IMR-90 (cell line): ENCODE data around the gene IRAG1. TPM values are rescaled to one million over a fixed set of nuclear protein-coding genes. Genes with fewer than 3 reads are reported as not detected.
A peak's percentile ranks its signal among the peaks of the same experiment; 100 is the strongest.

Experiments used
- ATAC-seq: fragments of 200-7000 bp; cut with Tn5 transposase; 2 replicates; pipeline ENCODE4 v1.9.1; 2020; ENCODE audit warnings: low read depth, mild to moderate bottlenecking, moderate library complexity
- BruUV-seq: library from RNA; stranded (reverse); fragments of 400-500 nt; replicated peaks from 2 replicates; lab custom pipeline; 2021; lab: Mats Ljungman, UMichigan
- CTCF ChIA-PET: fragments of 300-600 bp; formaldehyde crosslinking; extraction: SDS; loops from one replicate; lab custom pipeline; 2021; ENCODE audit warnings: antibody characterized with exemption; lab: Yijun Ruan, JAX
- POLR2A ChIA-PET: fragments of 300-600 bp; sonication (Branson Sonifier 250); formaldehyde crosslinking; loops from one replicate; lab custom pipeline; 2022; ENCODE audit warnings: antibody characterized with exemption; ENCODE audit not compliant: unreplicated experiment; lab: Charles Lee
- DNase-seq: peaks from one replicate; pipeline ENCODE4 v3.0.0; 2013
- H2AFZ ChIP-seq: replicated peaks from 2 replicates; pipeline ENCODE3; 2013; ENCODE audit warnings: low read length, mild to moderate bottlenecking; ENCODE audit not compliant: poor library complexity
- H2AK5ac ChIP-seq: 2 replicates; pipeline ENCODE4 v1.6.1; 2013; ENCODE audit warnings: low read depth, low read length, inconsistent platforms
- H2AK9ac ChIP-seq: replicated peaks from 2 replicates; pipeline ENCODE3; 2013; ENCODE audit warnings: mild to moderate bottlenecking, low read depth, low read length, moderate library complexity; ENCODE audit not compliant: poor library complexity
- H2BK120ac ChIP-seq: 2 replicates; pipeline ENCODE4 v1.6.1; 2013; ENCODE audit warnings: low read depth, low read length, inconsistent platforms
- H2BK15ac ChIP-seq: 3 replicates; pipeline ENCODE4 v1.6.1; 2013; ENCODE audit warnings: low read depth, low read length, inconsistent platforms
- H2BK20ac ChIP-seq: 2 replicates; pipeline ENCODE4 v1.6.1; 2013; ENCODE audit warnings: low read depth, mild to moderate bottlenecking, inconsistent platforms, low read length, moderate library complexity
- H2BK5ac ChIP-seq: 2 replicates; pipeline ENCODE4 v1.6.1; 2013; ENCODE audit warnings: mild to moderate bottlenecking, low read depth, low read length, inconsistent platforms; ENCODE audit not compliant: poor library complexity, severe bottlenecking
- H3K14ac ChIP-seq: replicated peaks from 2 replicates; pipeline ENCODE4 v1.6.1; 2013; ENCODE audit warnings: low read depth, low read length, inconsistent platforms
- H3K18ac ChIP-seq: 2 replicates; pipeline ENCODE4 v1.6.1; 2013; ENCODE audit warnings: low read depth, low read length, control low read depth
- H3K23ac ChIP-seq: 2 replicates; pipeline ENCODE4 v1.6.1; 2013; ENCODE audit warnings: low read depth, low read length, inconsistent platforms
- H3K27ac ChIP-seq: 2 replicates; pipeline ENCODE4 v1.5.1; 2013; ENCODE audit warnings: mild to moderate bottlenecking, control low read depth, low read length; ENCODE audit not compliant: insufficient read depth
- H3K27me3 ChIP-seq: 2 replicates; pipeline ENCODE4 v1.6.1; 2013; ENCODE audit warnings: low read length; ENCODE audit not compliant: control insufficient read depth, insufficient read depth
- H3K36me3 ChIP-seq: 2 replicates; pipeline ENCODE4 v1.6.1; 2013; ENCODE audit warnings: low read length, mixed read lengths; ENCODE audit not compliant: control insufficient read depth, insufficient read depth
- H3K4ac ChIP-seq: 2 replicates; pipeline ENCODE4 v1.6.1; 2013; ENCODE audit warnings: low read depth, low read length, inconsistent platforms
- H3K4me1 ChIP-seq: 2 replicates; pipeline ENCODE4 v1.6.1; 2013; ENCODE audit warnings: low read length, mixed read lengths; ENCODE audit not compliant: control insufficient read depth, insufficient read depth
- H3K4me2 ChIP-seq: 2 replicates; pipeline ENCODE4 v1.6.1; 2013; ENCODE audit warnings: low read depth, mild to moderate bottlenecking, control low read depth, low read length, moderate library complexity
- H3K4me3 ChIP-seq: 2 replicates; pipeline ENCODE4 v1.5.1; 2013; ENCODE audit warnings: low read depth, mild to moderate bottlenecking, control low read depth, low read length, moderate library complexity; ENCODE audit not compliant: insufficient read depth
- H3K56ac ChIP-seq: 2 replicates; pipeline ENCODE4 v1.6.1; 2013; ENCODE audit warnings: low read length, inconsistent platforms; ENCODE audit not compliant: insufficient read depth; ENCODE audit errors: extremely low read depth
- H3K79me1 ChIP-seq, 2 experiments: 2 replicates each; pipeline ENCODE4 v1.6.1; 2013; ENCODE audit warnings: low read length in 2 of 2, inconsistent platforms in 1 of 2, low read depth in 1 of 2
- H3K9ac ChIP-seq: 2 replicates; pipeline ENCODE4 v1.6.1; 2013; ENCODE audit warnings: low read depth, low read length, control low read depth
- H3K9me1 ChIP-seq: 2 replicates; pipeline ENCODE4 v1.6.1; 2013; ENCODE audit warnings: low read length, inconsistent platforms; ENCODE audit not compliant: insufficient read depth
- H3K9me3 ChIP-seq: 2 replicates; pipeline ENCODE4 v1.6.1; 2013; ENCODE audit warnings: low read length; ENCODE audit not compliant: control insufficient read depth, insufficient read depth
- H4K20me1 ChIP-seq: 2 replicates; pipeline ENCODE4 v1.6.1; 2013; ENCODE audit warnings: low read length, inconsistent platforms; ENCODE audit not compliant: insufficient read depth
- H4K5ac ChIP-seq: 2 replicates; pipeline ENCODE4 v1.6.1; 2013; ENCODE audit warnings: mild to moderate bottlenecking, low read depth, low read length, control low read depth
- H4K8ac ChIP-seq, 2 experiments: 2 replicates each; pipeline ENCODE4 v1.6.1; 2013; ENCODE audit warnings: low read depth in 2 of 2, low read length in 2 of 2, control low read depth in 1 of 2, inconsistent platforms in 1 of 2
- H4K91ac ChIP-seq: 2 replicates; pipeline ENCODE4 v1.6.1; 2013; ENCODE audit warnings: low read depth, low read length, inconsistent platforms; ENCODE audit not compliant: insufficient read depth
- BHLHE40 ChIP-seq: fragments of 150-350 bp; IDR thresholded peaks from 2 replicates; pipeline ENCODE4 v1.6.1; 2016; ENCODE audit warnings: mild to moderate bottlenecking, low read depth, low read length
- CEBPB ChIP-seq: IDR thresholded peaks from 2 replicates; pipeline ENCODE4 v1.6.1; 2012; ENCODE audit warnings: low read depth, low read length, improper control_type of control experiment
- CHD1 ChIP-seq: IDR thresholded peaks from 2 replicates; pipeline ENCODE4 v1.6.1; 2012; ENCODE audit warnings: low read depth, low read length, improper control_type of control experiment
- FOS ChIP-seq: fragments of 150-350 bp; IDR thresholded peaks from 2 replicates; pipeline ENCODE4 v1.6.1; 2016; ENCODE audit warnings: low read depth, low read length
- MAFK ChIP-seq: IDR thresholded peaks from 2 replicates; pipeline ENCODE4 v1.6.1; 2012; ENCODE audit warnings: low read depth, low read length, improper control_type of control experiment
- MXI1 ChIP-seq: IDR thresholded peaks from 2 replicates; pipeline ENCODE4 v1.6.1; 2012; ENCODE audit warnings: low read depth, mild to moderate bottlenecking, low read length, moderate library complexity, borderline replicate concordance
- NFE2L2 ChIP-seq: fragments of 150-350 bp; IDR thresholded peaks from 2 replicates; pipeline ENCODE4 v1.6.1; 2016; ENCODE audit warnings: low read depth, mild to moderate bottlenecking, low read length
- POLR2A ChIP-seq: IDR thresholded peaks from 2 replicates; pipeline ENCODE4 v1.6.1; 2012; ENCODE audit warnings: mild to moderate bottlenecking, low read depth, low read length
- RCOR1 ChIP-seq: IDR thresholded peaks from 2 replicates; pipeline ENCODE4 v1.6.1; 2012; ENCODE audit warnings: mild to moderate bottlenecking, low read length, improper control_type of control experiment; ENCODE audit not compliant: insufficient replicate concordance
- RFX5 ChIP-seq: IDR thresholded peaks from 2 replicates; pipeline ENCODE4 v1.8.0; 2012; ENCODE audit warnings: low read depth, mild to moderate bottlenecking, low read length, moderate library complexity
- SMC3 ChIP-seq: fragments of 150-350 bp; IDR thresholded peaks from 2 replicates; pipeline ENCODE4 v1.6.1; 2016; ENCODE audit warnings: low read depth, mild to moderate bottlenecking, antibody characterized with exemption, low read length, moderate library complexity
- USF2 ChIP-seq: fragments of 150-350 bp; IDR thresholded peaks from 2 replicates; pipeline ENCODE4 v1.6.1; 2017; ENCODE audit warnings: mild to moderate bottlenecking, antibody characterized with exemption, low read length, low read depth
- WGBS, 2 experiments: methylation state at CpG; one replicate each; pipeline versions ENCODE4 v1.1.5 to v1.1.7; 2013; ENCODE audit warnings: missing lambda C conversion rate in 2 of 2; ENCODE audit not compliant: insufficient read length in 1 of 2; ENCODE audit errors: extremely low coverage in 2 of 2; 5-methylcytosine and 5-hydroxymethylcytosine counted together
- dilution Hi-C: fragments of 300-500 bp; cut with HindIII; formaldehyde crosslinking; loops from one replicate; pipeline ENCODE4 v1.14.3; 2018; ENCODE audit warnings: low sequenced_read_pairs; ENCODE audit not compliant: unreplicated experiment
- in situ Hi-C: fragments of 300-500 bp; cut with MboI; formaldehyde crosslinking; loops from 3 replicates; pipeline ENCODE4 v1.14.3; 2019; ENCODE audit warnings: low sequenced_read_pairs, inconsistent platforms, mixed read lengths
- intact Hi-C: fragments of 100-400 bp; cut with micrococcal nuclease; formaldehyde crosslinking; loops from 2 replicates; pipeline ENCODE4 v1.10.0; 2022
- polyA plus RNA-seq, 3 experiments: library from polyadenylated mRNA; depleted of rRNA; stranded (reverse); fragments of >200 nt; gene quantifications; 2 replicates each; pipeline ENCODE4 v1.2.3, GENCODE V29; 2012; ENCODE audit warnings: low replicate concordance in 1 of 3
- total RNA-seq: library from RNA; depleted of rRNA; stranded (reverse); fragments of >200 nt; gene quantifications from 2 replicates; pipeline ENCODE4 v1.2.3, GENCODE V29; 2012
- TF ChIP-seq, protein P1 (sequence below): fragments of 150-350 bp; IDR thresholded peaks from 2 replicates; pipeline ENCODE4 v1.6.1; 2016; ENCODE audit warnings: low read depth, mild to moderate bottlenecking, low read length, moderate library complexity, borderline replicate concordance
- TF ChIP-seq, protein P2 (sequence below): conservative IDR thresholded peaks from 2 replicates; pipeline ENCODE4 v1.5.1; 2012; ENCODE audit warnings: mild to moderate bottlenecking, low read depth, low read length, improper control_type of control experiment

Gene IRAG1
- total and polyA plus RNA-seq, 2 of the 4 experiments (the other 2 are of a cell fraction): 19.4 to 25.8 TPM

GRCh38 chr11:10709299-10710086, 15.9 kb upstream of the IRAG1 start:
- CTCF ChIA-PET: interaction anchor here (0.9 to 1.4 kb wide), 2 partner anchors 13 to 18 kb away, joined by 3 to 4 read pairs; no protein-coding TSS in a partner anchor
- Histone ChIP-seq H3K4me2 (peak overlapping the region; percentile 11; the same call in 1 of the 2 replicates), H2AFZ (no peak overlapping the region), H2BK15ac (peak overlapping the region; percentile 81; the same call in 1 of the 3 replicates), H3K79me1 (no peaks in the 10 kb centered on the region), H3K4me3 (no peak overlapping the region), H4K20me1 (no peaks in the 10 kb centered on the region), H3K36me3 (no peaks in the 10 kb centered on the region), H4K5ac (peak overlapping the region; percentile 65), H3K9me1 (peaks cover 7% of the 10 kb centered on the region), H3K9me3 (no peaks in the 10 kb centered on the region), H2AK9ac (no peak overlapping the region), H3K56ac (peak overlapping the region; percentile 75), H3K27me3 (no peaks in the 10 kb centered on the region), H3K14ac (peak overlapping the region; percentile 83), H3K23ac (peak overlapping the region; percentile 65), H3K27ac (peak overlapping the region; percentile 96; the same call in 1 of the 2 replicates), H2BK5ac (peak overlapping the region; percentile 84), H2BK20ac (peak overlapping the region; percentile 96), H3K4me1 (peaks cover 23% of the 10 kb centered on the region), H2AK5ac (peak overlapping the region; percentile 75; the same call in 1 of the 2 replicates), H3K4ac (peak overlapping the region; percentile 89), H3K18ac (peak overlapping the region; percentile 45), H4K91ac (peak overlapping the region; percentile 88), H3K9ac (peak overlapping the region; percentile 32; the same call in 1 of the 2 replicates), H4K8ac (peak overlapping the region; percentile 30 to 93), H2BK120ac (peak overlapping the region; percentile 96)
- POLR2A ChIA-PET: interaction anchor here (0.7 to 1.5 kb wide), 4 partner anchors 15 to 18 kb away, joined by 3 to 8 read pairs (median 4); partner anchors contain the start of gene IRAG1
- in situ Hi-C loops (no loop called here), dilution Hi-C loops (no loop called here), intact Hi-C loops (no loop called here)
- WGBS, 2 experiments: no CpG with 5 or more reads among the region's 5 CpGs
- BruUV-seq: no TSS peak
- DNase-seq (peak; percentile 78), ATAC-seq (peak; percentile 83)
- no peak for TF ChIP-seq CEBPB
- TF ChIP-seq SMC3: no peak
- no peak for TF ChIP-seq CHD1
- TF ChIP-seq NFE2L2: no peak
- no peak for TF ChIP-seq POLR2A
- TF ChIP-seq, protein P1, sequence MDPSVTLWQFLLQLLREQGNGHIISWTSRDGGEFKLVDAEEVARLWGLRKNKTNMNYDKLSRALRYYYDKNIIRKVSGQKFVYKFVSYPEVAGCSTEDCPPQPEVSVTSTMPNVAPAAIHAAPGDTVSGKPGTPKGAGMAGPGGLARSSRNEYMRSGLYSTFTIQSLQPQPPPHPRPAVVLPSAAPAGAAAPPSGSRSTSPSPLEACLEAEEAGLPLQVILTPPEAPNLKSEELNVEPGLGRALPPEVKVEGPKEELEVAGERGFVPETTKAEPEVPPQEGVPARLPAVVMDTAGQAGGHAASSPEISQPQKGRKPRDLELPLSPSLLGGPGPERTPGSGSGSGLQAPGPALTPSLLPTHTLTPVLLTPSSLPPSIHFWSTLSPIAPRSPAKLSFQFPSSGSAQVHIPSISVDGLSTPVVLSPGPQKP: no peak
- no peak for TF ChIP-seq FOS
- TF ChIP-seq, protein P2, sequence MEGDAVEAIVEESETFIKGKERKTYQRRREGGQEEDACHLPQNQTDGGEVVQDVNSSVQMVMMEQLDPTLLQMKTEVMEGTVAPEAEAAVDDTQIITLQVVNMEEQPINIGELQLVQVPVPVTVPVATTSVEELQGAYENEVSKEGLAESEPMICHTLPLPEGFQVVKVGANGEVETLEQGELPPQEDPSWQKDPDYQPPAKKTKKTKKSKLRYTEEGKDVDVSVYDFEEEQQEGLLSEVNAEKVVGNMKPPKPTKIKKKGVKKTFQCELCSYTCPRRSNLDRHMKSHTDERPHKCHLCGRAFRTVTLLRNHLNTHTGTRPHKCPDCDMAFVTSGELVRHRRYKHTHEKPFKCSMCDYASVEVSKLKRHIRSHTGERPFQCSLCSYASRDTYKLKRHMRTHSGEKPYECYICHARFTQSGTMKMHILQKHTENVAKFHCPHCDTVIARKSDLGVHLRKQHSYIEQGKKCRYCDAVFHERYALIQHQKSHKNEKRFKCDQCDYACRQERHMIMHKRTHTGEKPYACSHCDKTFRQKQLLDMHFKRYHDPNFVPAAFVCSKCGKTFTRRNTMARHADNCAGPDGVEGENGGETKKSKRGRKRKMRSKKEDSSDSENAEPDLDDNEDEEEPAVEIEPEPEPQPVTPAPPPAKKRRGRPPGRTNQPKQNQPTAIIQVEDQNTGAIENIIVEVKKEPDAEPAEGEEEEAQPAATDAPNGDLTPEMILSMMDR: no peak
- TF ChIP-seq RFX5: no peak
- TF ChIP-seq RCOR1: no peak
- no peak for TF ChIP-seq MAFK
- no peak for TF ChIP-seq BHLHE40
- no peak for TF ChIP-seq USF2
- TF ChIP-seq MXI1: no peak
